ENCODE measurements around the gene VSNL1.
"Not testable (repeated sequence)": the region's sequence is repeated elsewhere in the genome, so short reads cannot be mapped to it uniquely, and the experiment has no call there.

The VSNL1 gene

GRCh38 chr2:17541531-17541950 is 1.0 kb downstream of the VSNL1 start:
- DNase-seq, result no peak

GRCh38 chr2:17542471-17542870 is 2.0 kb downstream of the VSNL1 start:
- DNase-seq, result no peak

- DNase-seq, result no peak
Observed at GRCh38 chr2:17543131-17543660, 2.7 kb downstream of the VSNL1 start.

GRCh38 chr2:17543848-17544247 is 3.4 kb downstream of the VSNL1 start:
- DNase-seq, result no peak

GRCh38 chr2:17544256-17544655 is 3.8 kb downstream of the VSNL1 start:
- no peak for DNase-seq

GRCh38 chr2:17545680-17546613 is 5.5 kb downstream of the VSNL1 start:
- no peak for DNase-seq

- no peak for DNase-seq
Observed at GRCh38 chr2:17547237-17547636, 6.7 kb downstream of the VSNL1 start.

- no peak for DNase-seq
Observed at GRCh38 chr2:17547737-17548136, 7.2 kb downstream of the VSNL1 start.

GRCh38 chr2:17550907-17551306 is 10.4 kb downstream of the VSNL1 start:
- DNase-seq, result no peak

GRCh38 chr2:17555150-17555549 is 14.7 kb downstream of the VSNL1 start:
- DNase-seq, result no peak

- DNase-seq, result no peak
Observed at GRCh38 chr2:17557596-17557995, 17.1 kb downstream of the VSNL1 start.

GRCh38 chr2:17558053-17558452 is 17.6 kb downstream of the VSNL1 start:
- no peak for DNase-seq

- DNase-seq, result no peak
Observed at GRCh38 chr2:17558878-17559277, 18.4 kb downstream of the VSNL1 start.

GRCh38 chr2:17565726-17566125 is 25.2 kb downstream of the VSNL1 start:
- not testable (repeated sequence) for DNase-seq

- DNase-seq, result no peak
Observed at GRCh38 chr2:17571681-17572080, 31.2 kb downstream of the VSNL1 start.

- DNase-seq, result no peak
Observed at GRCh38 chr2:17573085-17573803, 32.7 kb downstream of the VSNL1 start.

- DNase-seq, result no peak
Observed at GRCh38 chr2:17573804-17574175, 33.3 kb downstream of the VSNL1 start.

- no peak for DNase-seq
Observed at GRCh38 chr2:17574406-17575073, 34.0 kb downstream of the VSNL1 start.

GRCh38 chr2:17576802-17577201 is 36.3 kb downstream of the VSNL1 start:
- DNase-seq, result no peak

GRCh38 chr2:17578466-17578928 is 38.0 kb downstream of the VSNL1 start:
- DNase-seq, result no peak

- DNase-seq, result no peak
Observed at GRCh38 chr2:17579605-17580318, 39.3 kb downstream of the VSNL1 start.
